Measurements from ENCODE around the gene MAP1B.

- TF ChIP-seq CREB1 (IDR thresholded peaks at IDR 0.05; ENCODE audit: low read depth) (no peak), RBBP5 (conservative IDR thresholded peaks at IDR 0.05) (no peak), ATF7 (IDR thresholded peaks at IDR 0.05; ENCODE audit: low read depth) (no peak), MAX (IDR thresholded peaks at IDR 0.05; ENCODE audit: low read depth, low read length) (no peak), MYC (IDR thresholded peaks at IDR 0.05; ENCODE audit: insufficient read depth, insufficient read length, insufficient replicate concordance, low read length, severe bottlenecking) (no peak), CEBPZ (IDR thresholded peaks at IDR 0.05; ENCODE audit: low read depth, low read length) (no peak), SIX5 (IDR thresholded peaks at IDR 0.05; ENCODE audit: low read depth, low read length, severe bottlenecking) (no peak), ZZZ3 (IDR thresholded peaks at IDR 0.05; ENCODE audit: control insufficient read depth, insufficient read length, low read depth) (no peak), YY1 (IDR thresholded peaks at IDR 0.05; ENCODE audit: low read depth, low read length) (no peak), RAD21 (IDR thresholded peaks at IDR 0.05; ENCODE audit: insufficient read depth, low read depth, low read length) (no peak), HDAC2 (IDR thresholded peaks at IDR 0.05) (no peak)
- TF ChIP-seq, protein P1, sequence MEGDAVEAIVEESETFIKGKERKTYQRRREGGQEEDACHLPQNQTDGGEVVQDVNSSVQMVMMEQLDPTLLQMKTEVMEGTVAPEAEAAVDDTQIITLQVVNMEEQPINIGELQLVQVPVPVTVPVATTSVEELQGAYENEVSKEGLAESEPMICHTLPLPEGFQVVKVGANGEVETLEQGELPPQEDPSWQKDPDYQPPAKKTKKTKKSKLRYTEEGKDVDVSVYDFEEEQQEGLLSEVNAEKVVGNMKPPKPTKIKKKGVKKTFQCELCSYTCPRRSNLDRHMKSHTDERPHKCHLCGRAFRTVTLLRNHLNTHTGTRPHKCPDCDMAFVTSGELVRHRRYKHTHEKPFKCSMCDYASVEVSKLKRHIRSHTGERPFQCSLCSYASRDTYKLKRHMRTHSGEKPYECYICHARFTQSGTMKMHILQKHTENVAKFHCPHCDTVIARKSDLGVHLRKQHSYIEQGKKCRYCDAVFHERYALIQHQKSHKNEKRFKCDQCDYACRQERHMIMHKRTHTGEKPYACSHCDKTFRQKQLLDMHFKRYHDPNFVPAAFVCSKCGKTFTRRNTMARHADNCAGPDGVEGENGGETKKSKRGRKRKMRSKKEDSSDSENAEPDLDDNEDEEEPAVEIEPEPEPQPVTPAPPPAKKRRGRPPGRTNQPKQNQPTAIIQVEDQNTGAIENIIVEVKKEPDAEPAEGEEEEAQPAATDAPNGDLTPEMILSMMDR (IDR thresholded peaks at IDR 0.05 in 2 of 3, conservative IDR thresholded peaks at IDR 0.05 in 1 of 3; ENCODE audit: control insufficient read depth in 2 of 3, extremely low read depth in 1 of 3, insufficient read depth in 1 of 3, low read depth in 3 of 3, low read length in 3 of 3) = no peak
- TF ChIP-seq, protein P2, sequence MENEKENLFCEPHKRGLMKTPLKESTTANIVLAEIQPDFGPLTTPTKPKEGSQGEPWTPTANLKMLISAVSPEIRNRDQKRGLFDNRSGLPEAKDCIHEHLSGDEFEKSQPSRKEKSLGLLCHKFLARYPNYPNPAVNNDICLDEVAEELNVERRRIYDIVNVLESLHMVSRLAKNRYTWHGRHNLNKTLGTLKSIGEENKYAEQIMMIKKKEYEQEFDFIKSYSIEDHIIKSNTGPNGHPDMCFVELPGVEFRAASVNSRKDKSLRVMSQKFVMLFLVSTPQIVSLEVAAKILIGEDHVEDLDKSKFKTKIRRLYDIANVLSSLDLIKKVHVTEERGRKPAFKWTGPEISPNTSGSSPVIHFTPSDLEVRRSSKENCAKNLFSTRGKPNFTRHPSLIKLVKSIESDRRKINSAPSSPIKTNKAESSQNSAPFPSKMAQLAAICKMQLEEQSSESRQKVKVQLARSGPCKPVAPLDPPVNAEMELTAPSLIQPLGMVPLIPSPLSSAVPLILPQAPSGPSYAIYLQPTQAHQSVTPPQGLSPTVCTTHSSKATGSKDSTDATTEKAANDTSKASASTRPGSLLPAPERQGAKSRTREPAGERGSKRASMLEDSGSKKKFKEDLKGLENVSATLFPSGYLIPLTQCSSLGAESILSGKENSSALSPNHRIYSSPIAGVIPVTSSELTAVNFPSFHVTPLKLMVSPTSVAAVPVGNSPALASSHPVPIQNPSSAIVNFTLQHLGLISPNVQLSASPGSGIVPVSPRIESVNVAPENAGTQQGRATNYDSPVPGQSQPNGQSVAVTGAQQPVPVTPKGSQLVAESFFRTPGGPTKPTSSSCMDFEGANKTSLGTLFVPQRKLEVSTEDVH (IDR thresholded peaks at IDR 0.05; ENCODE audit: low read depth, partially characterized antibody) = no peak
Observed at GRCh38 chr5:72101828-72102227, 5.4 kb upstream of the MAP1B start.

All from GM12878 (cell line).